H9 (cell line): ENCODE results near the gene CKS1B. TPM values are rescaled to one million over a fixed set of nuclear protein-coding genes. Genes with fewer than 3 reads are reported as not detected.

Source experiments
- DNase-seq: peaks from one replicate; pipeline ENCODE4 v3.0.0-alpha.2; 2017
- H2AFZ ChIP-seq: one replicate; pipeline ENCODE4 v1.6.1; 2013; ENCODE audit warnings: mild to moderate bottlenecking, low read length, control low read depth, moderate library complexity
- H2AK5ac ChIP-seq: 2 replicates; pipeline ENCODE4 v1.6.1; 2013; ENCODE audit warnings: low read length, control low read depth, mixed read lengths; ENCODE audit not compliant: insufficient read length
- H2BK120ac ChIP-seq: one replicate; pipeline ENCODE4 v1.6.1; 2013; ENCODE audit warnings: low read depth, mild to moderate bottlenecking, low read length, control low read depth, inconsistent platforms; ENCODE audit not compliant: poor library complexity, severe bottlenecking
- H2BK12ac ChIP-seq: 2 replicates; pipeline ENCODE4 v1.6.1; 2013; ENCODE audit warnings: low read length, control low read depth, mixed read lengths, low read depth; ENCODE audit not compliant: insufficient read length
- H2BK15ac ChIP-seq: 2 replicates; pipeline ENCODE4 v1.6.1; 2013; ENCODE audit warnings: low read depth, low read length, control low read depth
- H2BK20ac ChIP-seq: one replicate; pipeline ENCODE4 v1.6.1; 2013; ENCODE audit warnings: low read depth, mild to moderate bottlenecking, low read length, control low read depth, inconsistent platforms; ENCODE audit not compliant: poor library complexity, severe bottlenecking
- H2BK5ac ChIP-seq: 2 replicates; pipeline ENCODE4 v1.6.1; 2013; ENCODE audit warnings: low read length, control low read depth, mixed read lengths; ENCODE audit not compliant: insufficient read length
- H3K14ac ChIP-seq: 2 replicates; pipeline ENCODE4 v1.6.1; 2013; ENCODE audit warnings: low read length, control low read depth; ENCODE audit not compliant: insufficient read depth
- H3K18ac ChIP-seq: 2 replicates; pipeline ENCODE4 v1.6.1; 2013; ENCODE audit warnings: low read depth, mild to moderate bottlenecking, mixed read lengths, low read length, control low read depth; ENCODE audit not compliant: insufficient read length
- H3K23ac ChIP-seq: 2 replicates; pipeline ENCODE4 v1.6.1; 2013; ENCODE audit warnings: low read length, control low read depth, mixed read lengths, low read depth; ENCODE audit not compliant: insufficient read length
- H3K23me2 ChIP-seq: 2 replicates; pipeline ENCODE4 v1.6.1; 2013; ENCODE audit warnings: low read depth, mild to moderate bottlenecking, mixed read lengths, low read length, control low read depth; ENCODE audit not compliant: insufficient read length, poor library complexity, severe bottlenecking
- H3K27ac ChIP-seq: 2 replicates; pipeline ENCODE4 v1.5.1; 2013; ENCODE audit warnings: low read length, control low read depth, mixed read lengths, low read depth; ENCODE audit not compliant: insufficient read length
- H3K27me3 ChIP-seq: 2 replicates; pipeline ENCODE4 v1.6.1; 2013; ENCODE audit warnings: low read length, control low read depth, inconsistent platforms; ENCODE audit not compliant: insufficient read depth
- H3K4ac ChIP-seq: 2 replicates; pipeline ENCODE4 v1.6.1; 2013; ENCODE audit warnings: low read depth, mild to moderate bottlenecking, control low read depth, inconsistent platforms, low read length, moderate library complexity
- H3K4me1 ChIP-seq: 2 replicates; pipeline ENCODE4 v1.6.1; 2013; ENCODE audit warnings: low read length, control low read depth, inconsistent platforms; ENCODE audit not compliant: insufficient read depth
- H3K4me2 ChIP-seq: 2 replicates; pipeline ENCODE4 v1.6.1; 2013; ENCODE audit warnings: low read length, control low read depth, mixed read lengths; ENCODE audit not compliant: insufficient read length, insufficient read depth
- H3K56ac ChIP-seq: 2 replicates; pipeline ENCODE4 v1.6.1; 2013; ENCODE audit warnings: low read depth, mild to moderate bottlenecking, mixed read lengths, low read length, control low read depth; ENCODE audit not compliant: insufficient read length
- H3K79me1 ChIP-seq: 2 replicates; pipeline ENCODE4 v1.6.1; 2013; ENCODE audit warnings: low read depth, mild to moderate bottlenecking, moderate library complexity, low read length, control low read depth, inconsistent platforms; ENCODE audit not compliant: insufficient read depth, poor library complexity, severe bottlenecking
- H3K79me2 ChIP-seq: 2 replicates; pipeline ENCODE4 v1.6.1; 2013; ENCODE audit warnings: low read length, control low read depth, inconsistent platforms; ENCODE audit not compliant: insufficient read depth
- H3K9ac ChIP-seq: 2 replicates; pipeline ENCODE4 v1.6.1; 2013; ENCODE audit warnings: low read length, control low read depth, mixed read lengths; ENCODE audit not compliant: insufficient read length; ENCODE audit errors: extremely low read depth
- H3K9me3 ChIP-seq: one replicate; pipeline ENCODE4 v1.6.1; 2013; ENCODE audit warnings: low read depth, low read length, inconsistent platforms; ENCODE audit not compliant: control insufficient read depth
- H3T11ph ChIP-seq: one replicate; pipeline ENCODE4 v1.6.1; 2013; ENCODE audit warnings: mild to moderate bottlenecking, low read length, control low read depth, inconsistent platforms
- H4K20me1 ChIP-seq: one replicate; pipeline ENCODE4 v1.6.1; 2013; ENCODE audit not compliant: control insufficient read depth, insufficient read length, insufficient read depth
- H4K5ac ChIP-seq: 2 replicates; pipeline ENCODE4 v1.6.1; 2013; ENCODE audit warnings: low read depth, mild to moderate bottlenecking, mixed read lengths, low read length, control low read depth; ENCODE audit not compliant: insufficient read length
- H4K8ac ChIP-seq: replicated peaks from 2 replicates; pipeline ENCODE4 v1.6.1; 2013; ENCODE audit warnings: low read length, control low read depth, mixed read lengths, low read depth; ENCODE audit not compliant: insufficient read length
- H4K91ac ChIP-seq: 2 replicates; pipeline ENCODE4 v1.6.1; 2013; ENCODE audit warnings: low read depth, mild to moderate bottlenecking, moderate library complexity, mixed read lengths, low read length, control low read depth; ENCODE audit not compliant: insufficient read length
- H3K27ac Mint-ChIP-seq, 3 experiments: 2 replicates in 2 of 3; 3 replicates in 1 of 3; pipeline ENCODE4 v1.8.0; 2020 to 2021; ENCODE audit warnings: mixed read lengths in 3 of 3, mild to moderate bottlenecking in 1 of 3, moderate library complexity in 1 of 3
- H3K27me3 Mint-ChIP-seq: 2 replicates; pipeline ENCODE4 v1.8.0; 2021; ENCODE audit warnings: low read depth, mild to moderate bottlenecking, moderate library complexity, mixed read lengths
- H3K36me3 Mint-ChIP-seq, 3 experiments: 2 replicates in 2 of 3; 3 replicates in 1 of 3; pipeline ENCODE4 v1.8.0; 2020 to 2021; ENCODE audit warnings: low read depth in 3 of 3, mixed read lengths in 3 of 3; ENCODE audit not compliant: insufficient read depth in 1 of 3
- H3K4me1 Mint-ChIP-seq, 2 experiments: 2 replicates each; pipeline ENCODE4 v1.8.0; 2020; ENCODE audit warnings: mixed read lengths in 2 of 2
- H3K4me3 Mint-ChIP-seq, 2 experiments: 2 replicates in 1 of 2; 3 replicates in 1 of 2; pipeline ENCODE4 v1.8.0; 2020 to 2021; ENCODE audit warnings: mild to moderate bottlenecking in 2 of 2, mixed read lengths in 2 of 2, moderate library complexity in 1 of 2
- H3K9me3 Mint-ChIP-seq, 2 experiments: 2 replicates in 1 of 2; 3 replicates in 1 of 2; pipeline ENCODE4 v1.8.0; 2020; ENCODE audit warnings: mild to moderate bottlenecking in 2 of 2, mixed read lengths in 2 of 2, moderate library complexity in 1 of 2
- WGBS: extraction: QIAGEN DNeasy Blood & Tissue Kit; methylation state at CpG from one replicate; pipeline ENCODE4 v1.1.7; 2013; ENCODE audit warnings: missing lambda C conversion rate, low lambda C conversion rate, mixed read lengths; ENCODE audit not compliant: insufficient read length; ENCODE audit errors: extremely low coverage; 5-methylcytosine and 5-hydroxymethylcytosine counted together
- total RNA-seq: library from RNA; stranded (reverse); gene quantifications from 2 replicates; pipeline ENCODE4 v1.2.1, GENCODE V29; 2021
- TF ChIP-seq, protein P1 (sequence below): fragments of 200-600 bp; sonication (generic); conservative IDR thresholded peaks from 3 replicates; pipeline ENCODE4 v1.8.0; 2021; ENCODE audit warnings: antibody characterized with exemption, mild to moderate bottlenecking

Gene CKS1B
- total RNA-seq, 1 experiment from 2014 or later, result 279 TPM

DNA sequence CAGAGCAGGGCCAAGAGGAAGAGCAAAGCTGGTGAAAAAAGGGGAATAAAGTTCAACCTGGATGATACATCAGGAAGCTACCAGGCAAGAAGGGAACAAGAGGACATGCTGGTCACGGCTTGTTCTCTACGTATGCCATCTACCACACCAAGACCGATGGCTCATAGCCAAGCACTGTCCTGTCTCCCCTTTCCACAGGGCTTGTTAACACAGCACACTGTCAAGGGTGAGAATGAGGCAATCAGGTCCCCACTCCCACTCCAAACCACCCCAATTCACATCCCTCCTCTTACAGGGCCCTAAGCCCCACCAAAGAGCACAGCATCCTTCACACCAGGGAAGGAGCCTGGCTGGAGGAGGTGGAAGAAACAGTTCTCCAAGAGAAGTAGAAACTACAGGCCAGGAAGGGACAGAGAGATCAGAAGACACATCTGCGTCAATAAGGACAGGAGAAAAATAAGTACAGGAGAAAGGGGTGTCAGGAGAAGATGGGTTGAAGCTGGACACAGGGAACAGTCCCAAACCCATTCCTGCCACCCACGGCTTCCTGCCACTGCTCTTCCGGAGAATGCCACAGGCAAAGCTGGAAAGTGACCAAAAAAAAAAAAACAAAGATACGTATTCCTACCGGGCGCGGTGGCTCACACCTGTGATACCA, 3.0 kb upstream of the CKS1B start:
- Histone ChIP-seq H3K4ac (no peak overlapping the region), H2BK20ac (no peak overlapping the region), H4K91ac (peak overlapping the region; percentile 10), H2BK120ac (no peak overlapping the region), H3K56ac (no peak overlapping the region), H3T11ph (no peak overlapping the region), H4K5ac (peak overlapping the region; percentile 26), H3K14ac (peak overlapping the region; percentile 43), H2AFZ (no peak overlapping the region), H3K23me2 (peaks cover 42% of the 10 kb centered on the region), H2BK15ac (no peak overlapping the region), H3K79me1 (peaks cover 7% of the 10 kb centered on the region), H3K9me3 (no peaks in the 10 kb centered on the region), H3K9ac (peak overlapping the region; percentile 71), H2BK5ac (peak overlapping the region; percentile 74), H3K23ac (no peak overlapping the region), H3K4me2 (peak overlapping the region; percentile 77), H2BK12ac (peak overlapping the region; percentile 46), H4K8ac (no peak overlapping the region), H3K79me2 (peaks cover 25% of the 10 kb centered on the region), H3K27me3 (no peaks in the 10 kb centered on the region), H4K20me1 (peaks cover 2% of the 10 kb centered on the region), H3K18ac (peak overlapping the region; percentile 73), H3K27ac (peak overlapping the region; percentile 97), H3K4me1 (peaks cover 4% of the 10 kb centered on the region; the same call in 1 of the 2 replicates), H2AK5ac (peak overlapping the region; percentile 38)
- no peaks in the 10 kb centered on the region for H3K27me3 Mint-ChIP-seq
- peaks cover 40 to 43% of the 10 kb centered on the region in 2 experiments for H3K4me1 Mint-ChIP-seq
- no peak overlapping the region; a peak in 4 of 7 replicates for H3K27ac Mint-ChIP-seq
- TF ChIP-seq, protein P1, sequence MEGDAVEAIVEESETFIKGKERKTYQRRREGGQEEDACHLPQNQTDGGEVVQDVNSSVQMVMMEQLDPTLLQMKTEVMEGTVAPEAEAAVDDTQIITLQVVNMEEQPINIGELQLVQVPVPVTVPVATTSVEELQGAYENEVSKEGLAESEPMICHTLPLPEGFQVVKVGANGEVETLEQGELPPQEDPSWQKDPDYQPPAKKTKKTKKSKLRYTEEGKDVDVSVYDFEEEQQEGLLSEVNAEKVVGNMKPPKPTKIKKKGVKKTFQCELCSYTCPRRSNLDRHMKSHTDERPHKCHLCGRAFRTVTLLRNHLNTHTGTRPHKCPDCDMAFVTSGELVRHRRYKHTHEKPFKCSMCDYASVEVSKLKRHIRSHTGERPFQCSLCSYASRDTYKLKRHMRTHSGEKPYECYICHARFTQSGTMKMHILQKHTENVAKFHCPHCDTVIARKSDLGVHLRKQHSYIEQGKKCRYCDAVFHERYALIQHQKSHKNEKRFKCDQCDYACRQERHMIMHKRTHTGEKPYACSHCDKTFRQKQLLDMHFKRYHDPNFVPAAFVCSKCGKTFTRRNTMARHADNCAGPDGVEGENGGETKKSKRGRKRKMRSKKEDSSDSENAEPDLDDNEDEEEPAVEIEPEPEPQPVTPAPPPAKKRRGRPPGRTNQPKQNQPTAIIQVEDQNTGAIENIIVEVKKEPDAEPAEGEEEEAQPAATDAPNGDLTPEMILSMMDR, result no peak
- H3K36me3 Mint-ChIP-seq, result peaks cover 19 to 33% (median 21%) of the 10 kb centered on the region in 3 experiments
- no peak for DNase-seq
- no CpG with 5 or more reads among the region's 10 CpGs for whole genome bisulfite sequencing
- peak overlapping the region in 1 of 2 experiments; percentile 96; a peak in 4 of 5 replicates for H3K4me3 Mint-ChIP-seq
- no peaks in the 10 kb centered on the region for H3K9me3 Mint-ChIP-seq
